ENCODE results near the gene XBP1. TPM values are rescaled to one million over a fixed set of nuclear protein-coding genes. Genes with fewer than 3 reads are reported as not detected.
A peak's percentile ranks its signal among the peaks of the same experiment; 100 is the strongest.
"Not testable (repeated sequence)": the region's sequence is repeated elsewhere in the genome, so short reads cannot be mapped to it uniquely, and the experiment has no call there.

Gene XBP1
- total RNA-seq = 219 and 247 TPM in 2 replicates

DNA sequence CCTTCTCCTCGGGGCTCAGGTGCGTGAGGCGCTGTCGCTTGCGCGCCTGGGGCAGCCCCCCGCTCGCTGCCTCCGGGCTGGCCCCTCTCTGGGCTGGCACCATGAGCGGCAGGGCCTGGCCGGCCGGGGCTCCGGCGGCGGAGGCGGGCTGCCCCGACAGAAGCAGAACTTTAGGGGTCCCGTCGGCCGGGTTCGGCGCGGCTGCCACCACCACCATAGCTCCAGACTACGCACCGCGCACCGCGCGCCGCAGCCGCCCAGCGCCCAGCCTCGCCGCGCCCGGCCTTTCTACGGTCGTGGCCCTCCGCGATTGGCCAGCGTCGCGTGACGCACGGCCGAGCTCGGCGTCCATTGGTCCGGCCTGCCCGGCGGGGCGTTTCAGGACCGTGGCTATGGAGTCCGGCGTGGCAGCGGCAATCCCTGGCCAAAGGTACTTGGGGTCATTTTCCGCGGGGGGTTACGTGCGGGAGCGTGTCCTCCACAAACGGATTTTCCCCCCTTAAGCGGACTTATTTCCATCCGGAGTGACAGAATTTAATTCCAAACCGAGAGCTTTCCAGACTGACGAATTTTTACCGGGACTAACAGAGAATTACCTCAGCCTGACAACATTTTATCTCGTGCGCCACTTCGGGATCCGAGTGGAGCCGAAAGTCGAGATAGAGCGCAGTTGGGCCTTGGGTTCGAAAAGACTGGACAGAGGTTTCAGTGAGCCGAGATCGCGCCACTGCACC, at the start of gene XBP1:
Gene XBP1 (minus strand): TSS at position 262 of the 734 bp plus-strand sequence.
- TF ChIP-seq, protein P1, sequence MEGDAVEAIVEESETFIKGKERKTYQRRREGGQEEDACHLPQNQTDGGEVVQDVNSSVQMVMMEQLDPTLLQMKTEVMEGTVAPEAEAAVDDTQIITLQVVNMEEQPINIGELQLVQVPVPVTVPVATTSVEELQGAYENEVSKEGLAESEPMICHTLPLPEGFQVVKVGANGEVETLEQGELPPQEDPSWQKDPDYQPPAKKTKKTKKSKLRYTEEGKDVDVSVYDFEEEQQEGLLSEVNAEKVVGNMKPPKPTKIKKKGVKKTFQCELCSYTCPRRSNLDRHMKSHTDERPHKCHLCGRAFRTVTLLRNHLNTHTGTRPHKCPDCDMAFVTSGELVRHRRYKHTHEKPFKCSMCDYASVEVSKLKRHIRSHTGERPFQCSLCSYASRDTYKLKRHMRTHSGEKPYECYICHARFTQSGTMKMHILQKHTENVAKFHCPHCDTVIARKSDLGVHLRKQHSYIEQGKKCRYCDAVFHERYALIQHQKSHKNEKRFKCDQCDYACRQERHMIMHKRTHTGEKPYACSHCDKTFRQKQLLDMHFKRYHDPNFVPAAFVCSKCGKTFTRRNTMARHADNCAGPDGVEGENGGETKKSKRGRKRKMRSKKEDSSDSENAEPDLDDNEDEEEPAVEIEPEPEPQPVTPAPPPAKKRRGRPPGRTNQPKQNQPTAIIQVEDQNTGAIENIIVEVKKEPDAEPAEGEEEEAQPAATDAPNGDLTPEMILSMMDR (IDR thresholded peaks at IDR 0.05; ENCODE audit: insufficient read depth, low read depth, low read length) = no peak
- peak; percentile 95 for DNase-seq (ENCODE audit: low read depth)

DNA sequence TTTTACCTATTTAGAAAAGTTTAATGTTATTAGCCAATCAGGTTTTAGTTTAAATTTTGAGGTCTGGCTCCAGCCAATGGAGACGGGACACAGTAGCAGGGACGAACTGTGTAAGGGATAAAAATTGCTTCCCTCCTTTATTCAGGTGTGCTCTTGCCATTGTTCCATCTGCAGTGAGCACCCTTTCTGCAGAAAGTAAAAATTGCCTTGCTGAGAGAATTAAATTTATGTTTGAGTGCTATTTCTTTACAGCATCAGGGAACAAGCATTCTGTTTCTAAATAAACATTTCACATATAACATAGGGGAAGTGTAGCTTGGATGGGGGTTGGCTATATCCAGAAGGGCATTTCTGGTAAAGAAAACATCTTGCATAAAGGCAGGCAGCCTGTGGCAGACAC, 46.6 kb upstream of the XBP1 start:
- no peak overlapping the region for H3K4me3 ChIP-seq (ENCODE audit: low read depth, low read length)
- TF ChIP-seq, protein P1 (IDR thresholded peaks at IDR 0.05; ENCODE audit: insufficient read depth, low read depth, low read length) = no peak
- DNase-seq (ENCODE audit: low read depth) = no peak

More for the DNA sequence above, at the start of gene XBP1:
- H3K4me3 ChIP-seq (ENCODE audit: low read depth, low read length) = peak within 1 kb of the TSS; percentile 97

DNA sequence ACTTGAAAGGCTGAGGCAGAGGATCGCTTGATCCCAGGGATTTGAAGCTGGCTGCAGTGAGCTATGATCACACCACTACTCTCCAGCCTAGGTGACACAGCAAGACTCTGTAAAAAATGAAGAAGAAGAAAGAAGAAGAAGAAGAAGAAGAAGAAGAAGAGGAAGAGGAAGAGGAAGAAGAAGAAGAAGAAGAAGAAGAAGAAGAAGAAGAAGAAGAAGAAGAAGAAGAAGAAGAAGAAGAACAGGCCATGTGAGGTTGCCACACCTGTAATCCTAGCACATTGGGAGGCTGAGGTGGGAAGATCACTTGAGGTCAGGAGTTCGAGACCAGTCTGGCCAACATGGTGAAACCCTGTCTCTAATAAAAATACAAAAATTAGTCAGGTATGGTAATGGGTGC, 43.9 kb upstream of the XBP1 start:
- H3K4me3 ChIP-seq (ENCODE audit: low read depth, low read length); DNase-seq (ENCODE audit: low read depth): not testable (repeated sequence)

DNA sequence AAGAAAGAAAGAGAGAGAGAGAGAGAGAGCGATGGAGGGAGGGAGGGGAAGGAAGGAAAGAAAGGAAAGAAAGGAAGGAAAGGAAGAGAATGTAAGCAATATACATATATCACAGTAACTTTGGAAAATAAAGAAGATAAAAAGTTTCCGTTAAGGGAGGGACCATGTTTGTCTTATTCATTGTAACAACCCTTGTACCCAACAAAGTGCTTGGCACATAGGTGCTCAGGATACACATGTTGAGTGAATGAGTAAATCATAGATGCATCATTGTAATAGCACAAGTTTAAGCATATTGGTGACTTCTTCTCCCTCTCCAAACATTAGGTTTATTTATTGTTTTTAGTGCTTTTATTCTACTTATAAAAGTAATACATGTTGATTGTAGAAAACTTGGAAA, 43.3 kb upstream of the XBP1 start:
- no peak for DNase-seq (ENCODE audit: low read depth)
- TF ChIP-seq, protein P1 (IDR thresholded peaks at IDR 0.05; ENCODE audit: insufficient read depth, low read depth, low read length) = no peak
- no peak overlapping the region for H3K4me3 ChIP-seq (ENCODE audit: low read depth, low read length)

DNA sequence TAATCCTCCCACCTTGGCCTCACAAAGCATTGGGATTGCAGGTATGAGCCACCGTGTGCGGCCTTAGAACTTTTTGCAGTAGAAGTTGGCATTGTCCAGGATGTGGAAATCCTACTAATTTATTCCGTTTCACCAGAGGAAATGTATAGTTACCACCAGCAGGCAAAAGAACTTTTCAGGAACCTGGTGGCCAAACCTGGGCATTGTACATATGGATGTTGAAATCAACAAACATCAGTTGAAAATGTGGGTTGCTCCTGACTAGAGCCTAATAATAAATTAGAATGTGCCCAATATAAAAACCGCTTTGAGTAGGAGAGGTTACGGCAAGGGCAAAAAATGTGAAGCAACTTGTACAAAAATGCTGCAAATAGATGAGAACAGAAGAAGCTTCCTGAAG, 40.7 kb upstream of the XBP1 start:
- no peak overlapping the region for H3K4me3 ChIP-seq (ENCODE audit: low read depth, low read length)
- DNase-seq (ENCODE audit: low read depth) = no peak
- TF ChIP-seq, protein P1 (IDR thresholded peaks at IDR 0.05; ENCODE audit: insufficient read depth, low read depth, low read length) = no peak

DNA sequence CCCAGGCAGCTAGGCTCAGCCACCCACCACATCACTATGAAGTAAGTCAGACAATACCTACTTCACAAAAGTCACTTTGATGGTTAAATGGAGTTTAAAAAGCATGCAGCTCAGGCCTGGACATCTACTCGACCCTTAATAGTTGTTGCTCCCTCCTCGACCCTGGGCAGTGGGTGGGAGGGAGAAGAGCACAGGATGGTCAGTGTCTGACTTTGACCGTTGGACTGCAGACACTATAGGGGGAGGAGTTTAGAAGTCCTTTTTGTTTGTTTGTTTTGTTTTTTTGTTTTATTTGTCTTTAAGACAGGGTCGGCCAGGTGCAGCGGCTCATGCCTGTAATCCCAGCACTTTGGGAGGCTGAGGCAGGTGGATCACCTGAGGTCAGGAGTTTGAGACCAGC, 38.6 kb upstream of the XBP1 start:
- TF ChIP-seq, protein P1 (IDR thresholded peaks at IDR 0.05; ENCODE audit: insufficient read depth, low read depth, low read length) = no peak
- DNase-seq (ENCODE audit: low read depth) = no peak
- H3K4me3 ChIP-seq (ENCODE audit: low read depth, low read length) = no peak overlapping the region

DNA sequence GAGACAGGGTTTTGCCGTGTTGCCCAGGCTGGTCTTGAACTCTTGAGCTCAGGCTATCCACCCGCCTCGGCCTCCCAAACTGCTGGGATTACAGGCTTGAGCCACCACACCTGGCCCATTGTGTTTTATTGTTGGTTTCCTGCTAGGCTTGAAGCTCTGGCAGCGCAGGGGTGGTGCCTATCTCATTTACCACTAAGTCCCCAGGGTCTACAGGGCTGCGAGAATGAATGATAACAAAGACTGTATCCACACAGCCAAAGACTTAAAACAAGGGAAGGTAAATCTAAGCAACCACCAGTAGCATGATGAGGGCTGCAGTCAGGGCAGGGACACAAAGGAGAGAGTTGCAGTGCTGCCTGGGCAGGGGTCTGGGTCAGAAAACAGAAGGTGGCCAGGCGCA, 37.3 kb upstream of the XBP1 start:
- TF ChIP-seq, protein P1 (IDR thresholded peaks at IDR 0.05; ENCODE audit: insufficient read depth, low read depth, low read length) = no peak
- DNase-seq (ENCODE audit: low read depth) = no peak
- no peak overlapping the region for H3K4me3 ChIP-seq (ENCODE audit: low read depth, low read length)

Measured in fibroblast of villous mesenchyme (primary cell).